BJ (cell line): Measurements from ENCODE around the gene LRFN5. TPM values are rescaled to one million over a fixed set of nuclear protein-coding genes. Genes with fewer than 3 reads are reported as not detected.
A peak's percentile ranks its signal among the peaks of the same experiment; 100 is the strongest.

Source experiments
- CTCF ChIA-PET: fragments of 350-600 bp; formaldehyde crosslinking; extraction: SDS; loops from one replicate; lab custom pipeline; 2021; ENCODE audit warnings: antibody characterized with exemption, inconsistent platforms; lab: Yijun Ruan, JAX
- POLR2A ChIA-PET: fragments of 300-600 bp; sonication (Branson Sonifier 250); formaldehyde crosslinking; extraction: SDS; loops from one replicate; lab custom pipeline; 2021; ENCODE audit warnings: antibody characterized with exemption; lab: Charles Lee
- DNase-seq: peaks from one replicate; pipeline ENCODE4 v3.0.0-alpha.2; 2011; ENCODE audit warnings: low read depth
- H3K27me3 ChIP-seq: 2 replicates; pipeline ENCODE4 v1.6.0; 2011; ENCODE audit warnings: low read length; ENCODE audit not compliant: control insufficient read depth, insufficient read depth
- H3K36me3 ChIP-seq: 2 replicates; pipeline ENCODE4 v1.5.1; 2011; ENCODE audit warnings: low read length; ENCODE audit not compliant: control insufficient read depth, insufficient read depth
- H3K4me3 ChIP-seq: 2 replicates; pipeline ENCODE4 v1.5.1; 2011; ENCODE audit warnings: low read depth, mild to moderate bottlenecking, control low read depth, low read length
- CTCF ChIP-seq: IDR thresholded peaks from 2 replicates; pipeline ENCODE4 v1.5.1; 2011; ENCODE audit warnings: low read depth, mild to moderate bottlenecking, control low read depth, inconsistent platforms, low read length, moderate library complexity; ENCODE audit not compliant: insufficient read depth
- polyA plus RNA-seq: library from polyadenylated mRNA; depleted of rRNA; stranded (reverse); fragments of >200 nt; gene quantifications from 2 replicates; pipeline ENCODE4 v1.2.3, GENCODE V29; 2011

The LRFN5 gene
- polyA plus RNA-seq, 1 experiment, result 0.05 TPM

- no peak for TF ChIP-seq CTCF
- Histone ChIP-seq H3K27me3 (peaks cover 29% of the 10 kb centered on the region), H3K4me3 (peak overlapping the region; percentile 48), H3K36me3 (no peaks in the 10 kb centered on the region)
- CTCF ChIA-PET, result interaction anchor here (1.4 kb wide), 1 partner anchor 10 kb away, joined by 4 read pairs; no protein-coding TSS in a partner anchor
- DNase-seq, result no peak
- POLR2A ChIA-PET, result no interaction called here
Observed at GRCh38 chr14:41606282-41606531, 469 bp upstream of the LRFN5 start.

- no peak for DNase-seq
Observed at GRCh38 chr14:41607304-41607775, 664 bp downstream of the LRFN5 start.

GRCh38 chr14:41607966-41608663 lies 1.4 kb downstream of the LRFN5 start:
- POLR2A ChIA-PET, result no interaction called here
- Histone ChIP-seq H3K27me3 (peaks cover 29% of the 10 kb centered on the region), H3K36me3 (no peaks in the 10 kb centered on the region), H3K4me3 (peak overlapping the region; percentile 5; the same call in 1 of the 2 replicates)
- no peak for TF ChIP-seq CTCF
- CTCF ChIA-PET, result interaction anchor here (0.5 to 1.0 kb wide), 2 partner anchors 11 to 195 kb away, joined by 3 read pairs; no protein-coding TSS in a partner anchor
- no peak for DNase-seq

More at GRCh38 chr14:41607304-41607775, 664 bp downstream of the LRFN5 start:
- Histone ChIP-seq H3K27me3 (peaks cover 29% of the 10 kb centered on the region), H3K4me3 (peak overlapping the region; percentile 48), H3K36me3 (no peaks in the 10 kb centered on the region)
- no peak for TF ChIP-seq CTCF
- ChIA-PET POLR2A (no interaction called here), CTCF (interaction anchor here (0.5 to 1.4 kb wide), 3 partner anchors 11 to 196 kb away, joined by 3 to 4 read pairs (median 3); no protein-coding TSS in a partner anchor)

GRCh38 chr14:41608681-41609390 lies 2.2 kb downstream of the LRFN5 start:
- POLR2A ChIA-PET, result no interaction called here
- TF ChIP-seq CTCF, result no peak
- no peak for DNase-seq
- H3K36me3 ChIP-seq, result no peaks in the 10 kb centered on the region
- no peak overlapping the region for H3K4me3 ChIP-seq
- H3K27me3 ChIP-seq, result peaks cover 29% of the 10 kb centered on the region
- CTCF ChIA-PET, result interaction anchor here (1.0 kb wide), 1 partner anchor 8 kb away, joined by 4 read pairs; no protein-coding TSS in a partner anchor

GRCh38 chr14:41609704-41610183 lies 3.1 kb downstream of the LRFN5 start:
- Histone ChIP-seq H3K4me3 (no peak overlapping the region), H3K36me3 (no peaks in the 10 kb centered on the region), H3K27me3 (peaks cover 29% of the 10 kb centered on the region)
- ChIA-PET POLR2A (no interaction called here), CTCF (interaction anchor here (1.0 kb wide), 1 partner anchor 8 kb away, joined by 4 read pairs; no protein-coding TSS in a partner anchor)
- DNase-seq, result no peak
- TF ChIP-seq CTCF, result no peak
